ENCODE results near the gene CNKSR1.

GRCh38 chr1:26195805-26196204 lies 18.5 kb downstream of the CNKSR1 start:
- no peak for TF ChIP-seq CTCF (IDR thresholded peaks at IDR 0.05)
- TF ChIP-seq POLR2A (IDR thresholded peaks at IDR 0.05) = no peak

Measured in Peyer's patch (tissue), 4 donors.